ENCODE results near the gene BMPR1B.
A peak's percentile ranks its signal among the peaks of the same experiment; 100 is the strongest.

The BMPR1B gene

DNA sequence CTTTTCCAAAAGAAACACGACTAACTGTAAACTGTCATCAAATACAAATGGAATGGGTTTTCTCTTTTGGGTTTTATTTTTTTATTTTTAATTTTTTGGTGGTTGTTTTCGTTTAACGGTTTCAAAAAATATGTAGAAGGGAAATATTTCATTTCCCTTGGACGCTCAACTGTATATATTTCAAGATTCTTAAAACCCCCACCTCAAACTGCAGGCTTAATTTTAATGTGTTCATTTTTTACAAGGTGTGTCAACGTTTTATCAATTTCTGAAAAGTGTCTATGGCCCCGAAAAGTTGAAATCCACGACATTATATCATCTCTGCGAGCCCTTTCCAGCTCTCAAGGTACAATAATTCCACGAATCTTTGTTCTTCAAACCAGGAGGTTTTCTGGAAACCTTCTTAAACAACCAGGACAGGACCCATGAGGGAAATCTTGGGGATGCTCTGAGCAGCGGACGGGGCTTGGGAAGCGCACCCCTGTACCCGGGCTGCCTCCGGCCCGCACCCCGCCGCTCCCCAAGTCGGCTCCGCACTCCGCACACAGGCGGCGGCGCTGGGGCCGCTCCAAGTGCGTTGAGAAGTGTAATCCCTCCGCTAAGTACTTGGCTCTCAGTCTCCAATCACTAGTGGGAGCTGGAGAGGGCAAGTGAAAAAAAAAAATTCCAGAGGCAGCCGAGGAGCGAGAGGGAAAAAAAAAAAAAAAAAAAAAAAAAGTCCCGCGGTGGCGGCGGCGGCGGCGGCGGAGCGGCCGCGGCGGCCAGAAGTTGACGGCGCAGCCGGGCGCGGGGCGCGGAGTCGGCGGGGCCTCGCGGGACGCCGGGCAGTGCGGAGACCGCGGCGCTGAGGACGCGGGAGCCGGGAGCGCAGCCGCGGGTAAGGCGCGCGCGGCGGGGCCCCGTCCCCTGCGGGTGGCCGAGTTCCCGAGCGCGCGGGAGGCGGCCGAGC lies at the start of gene BMPR1B:
Gene BMPR1B, plus strand, starts transcription at position 764 of the 949 bp plus-strand sequence. CDS start 346,470 bp downstream, outside the sequence.
- DNase-seq: no peak

GRCh38 chr4:94711635-94712034 lies 46.1 kb upstream of the BMPR1B start:
- DNase-seq: no peak

DNA sequence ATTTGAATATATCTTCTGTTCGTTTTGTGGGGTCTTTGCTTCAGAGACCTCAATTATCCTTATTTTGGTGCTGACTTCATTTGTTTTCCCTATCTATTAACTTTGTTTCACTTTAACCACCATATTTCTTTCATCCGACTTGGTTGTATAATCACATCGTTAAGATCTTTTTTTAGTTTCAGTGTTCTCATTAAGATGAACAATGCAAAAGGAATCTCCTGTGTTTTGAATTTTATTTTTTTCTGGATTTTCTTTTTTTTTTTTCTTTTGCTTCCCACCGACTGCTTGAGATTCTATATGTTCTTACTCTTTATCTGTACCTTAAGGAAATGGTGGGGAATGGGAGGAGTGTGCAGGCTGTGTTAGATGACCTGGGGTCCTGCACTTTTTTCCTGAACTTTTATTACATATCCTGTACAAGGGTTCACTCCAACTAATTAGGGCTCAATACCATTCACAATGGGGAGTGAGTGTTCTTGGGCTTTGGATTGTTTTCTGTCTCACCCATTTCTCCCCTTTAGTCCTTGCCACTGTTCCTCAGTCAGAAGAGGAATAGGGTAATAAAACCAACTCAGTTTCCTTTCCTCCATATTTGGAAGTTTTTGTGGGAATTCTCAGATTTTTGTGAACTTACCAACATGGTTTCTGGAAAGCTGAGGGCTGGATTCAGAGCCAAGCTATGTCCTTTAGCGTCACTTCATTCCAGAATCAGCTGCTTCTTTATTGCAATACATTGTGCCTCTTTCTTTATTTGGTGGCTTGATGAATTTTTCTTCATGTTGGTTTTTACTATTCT lies 43.2 kb upstream of the BMPR1B start:
- no peak for DNase-seq

GRCh38 chr4:94715726-94716125 lies 42.0 kb upstream of the BMPR1B start:
- no peak for DNase-seq

DNA sequence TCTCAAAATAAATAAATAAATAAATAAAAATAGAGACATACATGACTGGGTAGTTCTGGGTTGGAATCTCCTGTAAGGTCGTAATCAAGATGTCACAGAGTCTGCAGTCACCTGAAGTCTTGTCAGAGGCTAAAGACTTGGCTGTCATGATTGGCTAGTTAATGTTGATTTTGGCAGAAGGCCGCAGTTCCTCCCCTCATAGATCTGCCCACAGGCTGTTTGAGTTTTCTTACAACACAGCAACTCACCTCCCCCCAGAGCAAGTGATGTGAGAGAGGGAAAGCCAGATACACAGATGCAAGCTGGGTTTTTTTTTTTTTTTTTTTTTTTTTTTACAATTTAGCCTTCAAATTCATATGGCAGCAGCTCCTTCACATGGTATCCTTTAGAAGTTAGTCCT lies 36.4 kb upstream of the BMPR1B start:
- DNase-seq: no peak

DNA sequence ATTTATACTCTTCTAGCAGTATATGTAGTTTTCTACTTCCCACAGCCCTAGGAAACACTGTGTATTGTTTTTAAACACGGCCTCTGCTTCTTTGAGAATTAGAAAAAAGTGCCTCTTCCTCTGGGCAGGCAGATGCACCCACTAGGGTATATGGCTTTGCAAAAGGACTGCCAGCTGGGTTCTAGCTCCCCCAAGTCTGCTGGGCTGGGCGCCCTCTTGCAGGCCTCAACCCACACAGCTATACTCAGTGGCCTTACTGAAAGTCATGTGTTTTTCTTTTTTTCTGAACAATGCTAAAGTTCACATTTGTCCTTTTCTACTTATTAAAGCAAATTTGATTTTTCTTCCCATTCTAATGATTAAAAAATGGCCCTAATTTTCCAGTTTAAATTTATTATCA lies 35.5 kb upstream of the BMPR1B start:
- DNase-seq: no peak

DNA sequence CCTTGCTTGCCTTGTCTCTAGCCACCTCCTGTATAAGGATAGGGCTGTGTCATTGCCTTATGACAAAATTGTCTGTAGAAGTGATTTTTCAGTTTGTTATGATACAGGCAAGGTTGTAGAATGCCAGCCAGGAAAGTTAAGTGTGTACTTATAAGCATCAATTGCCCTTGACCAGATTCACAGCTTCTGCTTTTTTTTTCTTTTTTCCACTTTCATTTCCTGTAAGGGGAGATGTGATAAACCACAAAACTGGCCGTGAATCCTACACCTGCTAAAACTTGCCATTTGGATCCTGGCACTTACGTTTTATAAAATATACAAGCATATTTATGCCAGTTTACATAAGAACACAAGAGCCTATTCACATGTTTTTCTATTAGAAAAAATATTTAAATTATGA lies 35.0 kb upstream of the BMPR1B start:
- DNase-seq: no peak

- DNase-seq: no peak
Measured at GRCh38 chr4:94724016-94724790, 33.6 kb upstream of the BMPR1B start.

GRCh38 chr4:94726524-94727123 lies 31.1 kb upstream of the BMPR1B start:
- DNase-seq: no peak

- DNase-seq: no peak
Measured at GRCh38 chr4:94728056-94728766, 29.5 kb upstream of the BMPR1B start.

DNA sequence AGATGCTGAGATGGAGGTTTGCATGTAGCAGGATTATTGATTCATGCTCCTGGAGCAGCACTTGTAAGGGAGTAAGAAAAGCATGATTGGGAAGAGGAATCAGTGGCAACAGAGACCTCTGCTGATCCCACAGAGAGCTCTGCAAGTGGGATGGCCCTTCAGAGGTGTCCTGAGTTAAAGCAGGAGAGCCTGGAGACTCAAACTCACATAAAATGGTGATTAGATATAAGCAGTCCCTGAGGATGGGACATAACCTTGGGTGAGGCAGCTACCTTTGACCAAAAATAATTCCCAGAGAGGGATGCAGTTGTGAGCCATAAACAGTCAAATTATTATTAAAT lies 25.4 kb upstream of the BMPR1B start:
- no peak for DNase-seq

DNA sequence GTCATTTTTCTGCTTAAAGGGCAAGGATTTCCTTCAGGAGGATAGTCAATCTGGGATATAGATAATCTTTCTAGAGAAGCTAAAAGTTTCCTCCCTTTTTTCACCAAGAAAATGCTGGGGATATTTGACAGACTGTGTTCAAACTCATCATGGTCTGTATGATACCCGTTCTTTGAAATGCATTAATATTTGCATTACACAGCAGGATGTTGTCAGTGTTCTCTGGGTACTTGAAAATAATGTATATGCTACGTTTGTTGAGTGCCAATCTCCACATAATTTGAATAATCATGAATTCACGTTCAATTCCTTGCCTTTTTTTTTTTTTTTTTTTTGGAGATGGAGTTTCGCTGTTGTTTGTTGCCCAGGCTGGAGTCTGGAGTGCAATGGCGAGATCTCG lies 18.0 kb upstream of the BMPR1B start:
- no peak for DNase-seq

GRCh38 chr4:94741304-94741703 lies 16.5 kb upstream of the BMPR1B start:
- DNase-seq: no peak

- no peak for DNase-seq
Measured at GRCh38 chr4:94743838-94744237, 13.9 kb upstream of the BMPR1B start.

- DNase-seq: no peak
Measured at GRCh38 chr4:94744850-94745249, 12.9 kb upstream of the BMPR1B start.

GRCh38 chr4:94746746-94747145 lies 11.0 kb upstream of the BMPR1B start:
- no peak for DNase-seq

GRCh38 chr4:94758141-94758699 lies 465 bp downstream of the BMPR1B start:
- DNase-seq: no peak

- peak; percentile 12 for DNase-seq
Measured at GRCh38 chr4:94758700-94759399, 1.1 kb downstream of the BMPR1B start.

DNA sequence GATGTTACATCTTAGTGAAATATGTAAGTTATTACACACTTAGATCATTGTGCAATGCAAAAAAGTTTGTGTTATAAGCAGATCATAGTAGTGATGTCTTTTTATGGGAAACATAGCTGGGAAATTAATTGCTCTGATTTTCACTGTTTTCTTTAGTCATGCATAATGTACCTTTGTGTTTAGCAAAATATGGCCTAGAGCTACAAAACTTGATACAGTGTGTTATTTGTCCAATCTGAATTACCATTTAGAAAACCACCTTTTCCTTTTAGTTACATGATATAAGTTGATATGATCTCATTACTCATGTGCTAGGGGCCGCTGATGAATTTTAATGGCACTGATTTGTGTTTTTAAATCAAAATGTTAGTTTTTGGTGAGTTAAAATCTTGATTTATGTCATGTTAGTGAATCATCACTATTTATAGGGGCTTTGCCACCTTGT lies 2.0 kb downstream of the BMPR1B start:
- no peak for DNase-seq

DNA sequence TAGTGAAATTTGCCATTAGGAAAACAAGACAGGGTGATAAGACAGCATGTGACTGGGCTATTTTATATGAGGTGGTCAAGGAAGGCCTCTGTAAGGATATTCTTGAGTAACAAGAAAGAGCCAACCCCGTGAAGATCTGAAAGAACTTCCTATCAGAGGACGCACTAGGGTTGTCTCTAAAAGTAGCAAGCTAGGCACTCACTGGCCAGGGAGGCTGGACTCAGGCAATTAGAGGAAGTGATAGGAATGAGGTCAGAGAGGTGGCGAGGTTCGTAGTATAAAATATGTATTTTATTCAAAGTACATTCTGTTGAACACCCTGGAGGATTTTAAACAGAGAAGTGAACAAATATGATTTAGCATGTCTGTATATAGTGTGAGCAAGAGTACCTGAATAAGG lies 4.6 kb downstream of the BMPR1B start:
- DNase-seq: no peak

- no peak for DNase-seq
Measured at GRCh38 chr4:94763005-94763404, 5.2 kb downstream of the BMPR1B start.

Data from NCI-H2227 treated with DMSO at 0.1 percent for 48 hours (cell line).